Activated CD4-positive, alpha-beta memory T cell treated with anti-CD3 and anti-CD28 coated beads, Interleukin-2, amount 10 ng/mL, durations not matched to agents 7 days and 5 days (primary cell): ENCODE data around the gene SLC35E4. TPM values are rescaled to one million over a fixed set of nuclear protein-coding genes. Genes with fewer than 3 reads are reported as not detected.
"Not testable (repeated sequence)": the region's sequence is repeated elsewhere in the genome, so short reads cannot be mapped to it uniquely, and the experiment has no call there.

ENCODE experiments used
- CTCF ChIA-PET: fragments of 350-600 bp; sonication (Branson Sonifier 250); formaldehyde crosslinking; loops from one replicate; lab custom pipeline; 2021; ENCODE audit warnings: antibody characterized with exemption, inconsistent platforms; lab: Charles Lee
- POLR2A ChIA-PET: fragments of 350-600 bp; sonication (Branson Sonifier 250); formaldehyde crosslinking; loops from one replicate; lab custom pipeline; 2021; ENCODE audit warnings: antibody characterized with exemption; lab: Charles Lee
- DNase-seq: peaks from one replicate; pipeline ENCODE4 v3.0.0-alpha.2; 2020
- H3K27ac Mint-ChIP-seq: one replicate; pipeline ENCODE4 v1.8.0; 2021; ENCODE audit warnings: mild to moderate bottlenecking, mixed read lengths
- H3K27me3 Mint-ChIP-seq: one replicate; pipeline ENCODE4 v1.8.0; 2021; ENCODE audit warnings: mixed read lengths
- H3K36me3 Mint-ChIP-seq: one replicate; pipeline ENCODE4 v1.8.0; 2021; ENCODE audit warnings: low read depth, mixed read lengths
- H3K4me1 Mint-ChIP-seq: one replicate; pipeline ENCODE4 v1.8.0; 2021; ENCODE audit warnings: mixed read lengths
- H3K4me3 Mint-ChIP-seq: one replicate; pipeline ENCODE4 v1.8.0; 2021; ENCODE audit warnings: mild to moderate bottlenecking, mixed read lengths
- H3K9me3 Mint-ChIP-seq: one replicate; pipeline ENCODE4 v1.8.0; 2021; ENCODE audit warnings: mixed read lengths
- total RNA-seq, 2 experiments: library from RNA; stranded (reverse); gene quantifications; one replicate each; pipeline ENCODE4 v1.2.3, GENCODE V29; 2021

The SLC35E4 gene
- total RNA-seq: 1 to 10 TPM; 5.3 to 5.8 TPM

GRCh38 chr22:30635273-30636225 is at the start of gene SLC35E4:
TSS of gene SLC35E4 (plus strand) at chr22:30635781. CDS start at chr22:30636451, 670 bp downstream.
- Mint-ChIP-seq H3K4me3 (peak within 1 kb of the TSS; percentile 83), H3K27ac (peak within 1 kb of the TSS; percentile 88), H3K4me1 (peaks cover 34% of the 10 kb centered on the region), H3K36me3 (peaks cover 21% of the 10 kb centered on the region), H3K9me3 (peaks cover 4% of the 10 kb centered on the region), H3K27me3 (no peaks in the 10 kb centered on the region)
- POLR2A ChIA-PET: interaction anchor here (0.7 to 5.5 kb wide), 25 partner anchors 9 to 712 kb away, joined by 3 to 69 read pairs (median 5); partner anchors contain the start of genes DUSP18, MORC2, OSBP2 and PES1
- CTCF ChIA-PET: interaction anchor here (0.7 to 4.5 kb wide), 37 partner anchors 8 to 612 kb away, joined by 3 to 217 read pairs (median 5); partner anchors contain the start of genes DUSP18, MORC2, PES1 and TCN2
- DNase-seq: peak; percentile 97

GRCh38 chr22:30586414-30586813 is 49.2 kb upstream of the SLC35E4 start:
- Mint-ChIP-seq H3K4me1 (no peaks in the 10 kb centered on the region), H3K4me3 (no peak overlapping the region), H3K27me3 (no peaks in the 10 kb centered on the region), H3K27ac (no peak overlapping the region), H3K36me3 (peaks cover 51% of the 10 kb centered on the region), H3K9me3 (no peaks in the 10 kb centered on the region)
- no peak for DNase-seq
- ChIA-PET CTCF (interaction anchor here (1.2 to 1.9 kb wide), 2 partner anchors 15 to 168 kb away, joined by 4 to 6 read pairs; no protein-coding TSS in a partner anchor), POLR2A (interaction anchor here (0.7 kb wide), 1 partner anchor 13 kb away, joined by 3 read pairs; no protein-coding TSS in a partner anchor)

GRCh38 chr22:30591191-30591587 is 44.4 kb upstream of the SLC35E4 start:
- Mint-ChIP-seq H3K27me3 (peaks cover 10% of the 10 kb centered on the region), H3K4me3 (no peak overlapping the region)
- POLR2A ChIA-PET: interaction anchor here (0.7 to 3.8 kb wide), 7 partner anchors 13 to 168 kb away, joined by 3 to 16 read pairs (median 5); partner anchors contain the start of genes SLC35E4 and TCN2

GRCh38 chr22:30591588-30592359 is 43.8 kb upstream of the SLC35E4 start, which contains the start of gene PES1:
TSS of gene PES1 (minus strand) at chr22:30591910. CDS start at chr22:30591833, 77 bp downstream.
- ChIA-PET CTCF (interaction anchor here (0.9 to 9.2 kb wide), 4 partner anchors 10 to 168 kb away, joined by 3 to 54 read pairs (median 12); partner anchors contain the start of gene TCN2), POLR2A (interaction anchor here (0.6 to 3.8 kb wide), 8 partner anchors 13 to 168 kb away, joined by 3 to 16 read pairs (median 4); partner anchors contain the start of genes SLC35E4 and TCN2)
- no peaks in the 10 kb centered on the region for H3K9me3 Mint-ChIP-seq
- H3K36me3 Mint-ChIP-seq: peaks cover 18% of the 10 kb centered on the region
- peak; percentile 95 for DNase-seq
- peaks cover 10% of the 10 kb centered on the region for H3K27me3 Mint-ChIP-seq
- H3K27ac Mint-ChIP-seq: no peak within 1 kb of the TSS
- H3K4me3 Mint-ChIP-seq: no peak within 1 kb of the TSS
- peaks cover 1% of the 10 kb centered on the region for H3K4me1 Mint-ChIP-seq

More at GRCh38 chr22:30591191-30591587, 44.4 kb upstream of the SLC35E4 start:
- peaks cover 23% of the 10 kb centered on the region for H3K36me3 Mint-ChIP-seq
- peaks cover 1% of the 10 kb centered on the region for H3K4me1 Mint-ChIP-seq
- DNase-seq: no peak
- H3K9me3 Mint-ChIP-seq: no peaks in the 10 kb centered on the region
- H3K27ac Mint-ChIP-seq: no peak overlapping the region
- CTCF ChIA-PET: interaction anchor here (0.9 to 9.2 kb wide), 4 partner anchors 10 to 167 kb away, joined by 3 to 54 read pairs (median 12); partner anchors contain the start of gene TCN2

GRCh38 chr22:30592360-30592713 is 43.2 kb upstream of the SLC35E4 start:
- peaks cover 13% of the 10 kb centered on the region for H3K36me3 Mint-ChIP-seq
- not testable (repeated sequence) for H3K4me1 Mint-ChIP-seq, H3K4me3 Mint-ChIP-seq, DNase-seq, H3K27ac Mint-ChIP-seq, H3K9me3 Mint-ChIP-seq
- ChIA-PET CTCF (interaction anchor here (1.7 to 9.2 kb wide), 3 partner anchors 9 to 42 kb away, joined by 12 to 54 read pairs (median 12); partner anchors contain the start of gene TCN2), POLR2A (interaction anchor here (0.6 to 3.8 kb wide), 5 partner anchors 8 to 169 kb away, joined by 3 to 16 read pairs (median 11); partner anchors contain the start of genes SLC35E4 and TCN2)
- peaks cover 11% of the 10 kb centered on the region for H3K27me3 Mint-ChIP-seq

- Mint-ChIP-seq H3K4me1 (peaks cover 1% of the 10 kb centered on the region), H3K4me3 (no peak overlapping the region), H3K27ac (no peak overlapping the region), H3K27me3 (peaks cover 17% of the 10 kb centered on the region), H3K9me3 (no peaks in the 10 kb centered on the region), H3K36me3 (no peaks in the 10 kb centered on the region)
- DNase-seq: no peak
- ChIA-PET CTCF (interaction anchor here (9.2 kb wide), 1 partner anchor 11 kb away, joined by 54 read pairs; the partner anchor contains the start of gene TCN2), POLR2A (no interaction called here)
These were observed 39.4 kb upstream of the SLC35E4 start for GRCh38 chr22:30596199-30596598.

- Mint-ChIP-seq H3K27ac (no peak overlapping the region), H3K27me3 (peaks cover 17% of the 10 kb centered on the region), H3K9me3 (no peaks in the 10 kb centered on the region), H3K4me1 (peaks cover 1% of the 10 kb centered on the region), H3K4me3 (no peak overlapping the region), H3K36me3 (no peaks in the 10 kb centered on the region)
- ChIA-PET POLR2A (no interaction called here), CTCF (interaction anchor here (1.7 kb wide), 1 partner anchor 10 kb away, joined by 11 read pairs; the partner anchor contains the start of gene TCN2)
- DNase-seq: no peak
These were observed 38.7 kb upstream of the SLC35E4 start for GRCh38 chr22:30596886-30597285.

GRCh38 chr22:30598986-30599385 is 36.6 kb upstream of the SLC35E4 start:
- no peak overlapping the region for H3K4me3 Mint-ChIP-seq
- H3K27ac Mint-ChIP-seq: no peak overlapping the region
- peaks cover 12% of the 10 kb centered on the region for H3K27me3 Mint-ChIP-seq
- no peaks in the 10 kb centered on the region for H3K9me3 Mint-ChIP-seq
- POLR2A ChIA-PET: no interaction called here
- no peaks in the 10 kb centered on the region for H3K36me3 Mint-ChIP-seq
- no peak for DNase-seq
- H3K4me1 Mint-ChIP-seq: peaks cover 2% of the 10 kb centered on the region
- CTCF ChIA-PET: no interaction called here

GRCh38 chr22:30600921-30601320 is 34.7 kb upstream of the SLC35E4 start:
- ChIA-PET POLR2A (interaction anchor here (0.6 to 1.0 kb wide), 2 partner anchors 8 to 311 kb away, joined by 3 read pairs; no protein-coding TSS in a partner anchor), CTCF (interaction anchor here (0.6 to 2.9 kb wide), 7 partner anchors 9 to 1071 kb away, joined by 3 to 12 read pairs (median 5); partner anchors contain the start of gene PES1)

GRCh38 chr22:30601464-30601863 is 34.1 kb upstream of the SLC35E4 start:
- Mint-ChIP-seq H3K4me3 (no peak overlapping the region), H3K9me3 (no peaks in the 10 kb centered on the region), H3K27ac (no peak overlapping the region), H3K4me1 (peaks cover 13% of the 10 kb centered on the region), H3K36me3 (no peaks in the 10 kb centered on the region), H3K27me3 (peaks cover 8% of the 10 kb centered on the region)
- CTCF ChIA-PET: interaction anchor here (0.6 to 2.9 kb wide), 9 partner anchors 8 to 637 kb away, joined by 3 to 12 read pairs (median 5); partner anchors contain the start of gene PES1
- DNase-seq: no peak
- POLR2A ChIA-PET: interaction anchor here (1.0 kb wide), 1 partner anchor 9 kb away, joined by 3 read pairs; no protein-coding TSS in a partner anchor

More at GRCh38 chr22:30600921-30601320, 34.7 kb upstream of the SLC35E4 start:
- H3K4me3 Mint-ChIP-seq: no peak overlapping the region
- DNase-seq: no peak
- H3K27me3 Mint-ChIP-seq: peaks cover 8% of the 10 kb centered on the region
- H3K4me1 Mint-ChIP-seq: peaks cover 8% of the 10 kb centered on the region
- no peak overlapping the region for H3K27ac Mint-ChIP-seq
- no peaks in the 10 kb centered on the region for H3K36me3 Mint-ChIP-seq
- no peaks in the 10 kb centered on the region for H3K9me3 Mint-ChIP-seq

- H3K4me3 Mint-ChIP-seq: no peak overlapping the region
- no peaks in the 10 kb centered on the region for H3K36me3 Mint-ChIP-seq
- peak; percentile 24 for DNase-seq
- peaks cover 8% of the 10 kb centered on the region for H3K27me3 Mint-ChIP-seq
- peaks cover 17% of the 10 kb centered on the region for H3K4me1 Mint-ChIP-seq
- POLR2A ChIA-PET: no interaction called here
- CTCF ChIA-PET: interaction anchor here (0.6 to 2.9 kb wide), 11 partner anchors 8 to 637 kb away, joined by 3 to 12 read pairs (median 4); partner anchors contain the start of gene PES1
- H3K27ac Mint-ChIP-seq: no peak overlapping the region
- no peaks in the 10 kb centered on the region for H3K9me3 Mint-ChIP-seq
These were observed 33.5 kb upstream of the SLC35E4 start for GRCh38 chr22:30602049-30602448.
